Heart left ventricle (tissue), 16 donors: ENCODE results near the gene ACBD7. TPM values are rescaled to one million over a fixed set of nuclear protein-coding genes. Genes with fewer than 3 reads are reported as not detected.

ENCODE experiments used
- ATAC-seq, 4 donors: fragments of 200-7000 bp; cut with Tn5 transposase; one replicate each; pipeline ENCODE4 v1.9.1; 2020 to 2022; ENCODE audit warnings: moderate library complexity in 4 of 4, mild to moderate bottlenecking in 3 of 4, moderate number of reproducible peaks in 1 of 4
- DNase-seq, 5 donors: peaks; one replicate each; pipeline ENCODE4 v3.0.0-alpha.2; 2020
- H3K27ac ChIP-seq, 12 donors: fragments of 200-600 bp; sonication (generic) in 4 of 12; one replicate each; pipeline versions ENCODE4 v1.5.0 to v1.8.0; 2016 to 2022; ENCODE audit warnings: mild to moderate bottlenecking in 2 of 12
- H3K27me3 ChIP-seq, 9 donors: fragments of 200-600 bp; sonication (generic) in 2 of 9; one replicate each; pipeline versions ENCODE4 v1.5.1 to v1.8.0; 2016 to 2022; ENCODE audit warnings: mild to moderate bottlenecking in 3 of 9
- H3K36me3 ChIP-seq, 9 donors: fragments of 200-600 bp; sonication (generic) in 2 of 9; one replicate each; pipeline versions ENCODE4 v1.5.0 to v1.8.0; 2018 to 2022; ENCODE audit warnings: mild to moderate bottlenecking in 2 of 9
- H3K4me1 ChIP-seq, 12 donors: fragments of 200-600 bp; sonication (generic) in 4 of 12; one replicate each; pipeline versions ENCODE4 v1.5.0 to v1.8.0; 2016 to 2022; ENCODE audit warnings: mild to moderate bottlenecking in 3 of 12
- H3K4me3 ChIP-seq, 12 donors: fragments of 200-600 bp; sonication (generic) in 4 of 12; one replicate each; pipeline versions ENCODE4 v1.5.0 to v1.8.0; 2017 to 2022; ENCODE audit warnings: mild to moderate bottlenecking in 9 of 12, moderate library complexity in 4 of 12
- H3K9me3 ChIP-seq, 12 donors: fragments of 200-600 bp; sonication (generic) in 4 of 12; one replicate each; pipeline versions ENCODE4 v1.5.0 to v1.8.0; 2016 to 2022; ENCODE audit warnings: mild to moderate bottlenecking in 1 of 12
- CTCF ChIP-seq, 12 donors: fragments of 200-600 bp; sonication (generic) in 4 of 12; IDR thresholded peaks; one replicate each; pipeline versions ENCODE4 v1.5.0 to v1.8.0; 2018 to 2022; ENCODE audit warnings: antibody characterized with exemption in 12 of 12, mild to moderate bottlenecking in 5 of 12
- POLR2A ChIP-seq, 2 donors: fragments of 450-650 bp; IDR thresholded peaks; one replicate each; pipeline ENCODE4 v1.6.1; 2017; ENCODE audit warnings: antibody characterized with exemption in 2 of 2, mild to moderate bottlenecking in 2 of 2, moderate library complexity in 2 of 2
- WGBS, 4 donors: extraction: QIAGEN DNeasy Blood & Tissue Kit in 2 of 4; methylation state at CpG; one replicate each; pipeline versions ENCODE4 v1.1.5 to v1.1.7; 2013 to 2018; 5-methylcytosine and 5-hydroxymethylcytosine counted together
- intact Hi-C, 10 donors: fragments of 100-400 bp; cut with DNase I; formaldehyde crosslinking; loops; one replicate each; pipeline versions ENCODE4 v1.11.1 to v1.14.2; 2022
- polyA plus RNA-seq, 2 donors: library from polyadenylated mRNA; stranded (reverse); fragments of 200-250 nt; gene quantifications; one replicate each; pipeline ENCODE4 v1.2.3, GENCODE V29; 2013
- total RNA-seq, 9 donors: library from RNA; depleted of rRNA in 2 of 9; stranded (reverse); fragments of >200 nt in 2 of 9; fragmentation: NEBNext Ultra II Directional in 3 of 9; extraction: Animal tissue kit (Norgen Biotek cat#: 25700) in 3 of 9; gene quantifications; one replicate each; pipeline versions ENCODE4 v1.1.0 to v1.2.4, GENCODE V29; 2016 to 2023
- donor health status: ischemic (EF 13 %, LVEDD 7.1; RV severe dilation, severe dysfunction).
- donor health status: healthy with polysubstance abuse.
- donor health status: DM: no; HTN: yes; CAD: no.
- donor health status: DM: no; HTN: no; CAD: no.
- donor health status: ischemic (EF 25% LVEDD 6.9; RV normal size, moderate dysfunction).
- donor health status: ischemic (EF 25% LVEDD 5.7; RV mildly dilated, moderate dysfunction).
- donor health status: healthy.
- donor health status: DM: yes; HTN: yes; CAD: no.
- donor health status: ischemic (EF 35%, LVEDD 5.7; RV mildly dilated, moderate dysfunction).
- donor health status: nonischemic (EF 11% LVEDD 7.7; RV severe dilation, severe dysfunction).
- donor health status: DM: yes; HTN: yes; CAD: no.
- donor health status: PGD.
- donor health status: ischemic (EF 29% LVEDD 5.4; RV normal size, mild dysfunction).
- donor health status: nonischemic (EF 23%, LVEDD 6.1; RV moderate dilation, normal function).

The ACBD7 gene
- total and polyA plus RNA-seq, 11 donors = 0.08 to 1.1 TPM; not detected in 9

GRCh38 chr10:15136129-15137035 is 47.8 kb upstream of the ACBD7 start:
- intact Hi-C loops = no loop called here
- 81 to 86% (median 83%) methylated on average over 11 of the region's 11 CpGs for WGBS, 4 donors

GRCh38 chr10:15131330-15131729 is 42.8 kb upstream of the ACBD7 start:
- WGBS, 4 donors = 96 to 99% (median 98%) methylated on average over 5 of the region's 5 CpGs
- Histone ChIP-seq H3K27ac (no peak overlapping the region), H3K9me3 (no peaks in the 10 kb centered on the region), H3K36me3 (peaks cover 0 to 88% (median 70%) of the 10 kb centered on the region in 9 donors), H3K4me1 (no peaks in the 10 kb centered on the region), H3K4me3 (no peak overlapping the region), H3K27me3 (no peaks in the 10 kb centered on the region)
- ATAC-seq (no peak), DNase-seq (no peak)
- intact Hi-C loops = no loop called here
- TF ChIP-seq POLR2A (IDR thresholded peaks at IDR 0.05) (no peak), CTCF (IDR thresholded peaks at IDR 0.05) (no peak)

More at GRCh38 chr10:15136129-15137035, 47.8 kb upstream of the ACBD7 start:
- H3K27me3 ChIP-seq = no peaks in the 10 kb centered on the region
- no peak overlapping the region for H3K4me3 ChIP-seq
- no peak overlapping the region for H3K27ac ChIP-seq
- H3K9me3 ChIP-seq = no peaks in the 10 kb centered on the region
- peaks cover 0 to 3% (median 0%) of the 10 kb centered on the region in 12 donors for H3K4me1 ChIP-seq
- TF ChIP-seq CTCF (IDR thresholded peaks at IDR 0.05) (no peak), POLR2A (IDR thresholded peaks at IDR 0.05) (no peak)
- peaks cover 0 to 81% (median 53%) of the 10 kb centered on the region in 9 donors for H3K36me3 ChIP-seq
- ATAC-seq (no peak), DNase-seq (no peak)

DNA sequence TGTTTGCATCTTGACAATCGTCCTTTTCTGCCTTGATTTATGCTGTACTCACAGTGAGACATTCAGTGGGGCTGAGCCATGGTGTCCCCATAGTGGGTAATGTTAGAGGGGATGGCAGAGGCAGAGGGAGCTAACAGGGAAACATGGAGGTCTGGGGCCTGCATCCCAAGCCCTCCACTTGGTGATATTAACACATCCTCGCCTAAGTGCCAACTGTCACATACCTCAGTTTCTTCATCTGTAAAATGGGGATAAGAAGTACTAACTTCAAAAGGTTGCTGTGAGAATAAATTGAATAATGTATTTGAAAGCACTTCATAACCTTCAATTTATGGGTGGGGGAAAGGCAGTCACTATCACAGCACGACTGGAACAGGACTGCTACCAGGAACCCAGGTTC is 36.3 kb upstream of the ACBD7 start:
- Histone ChIP-seq H3K36me3 (peaks cover 0 to 96% (median 68%) of the 10 kb centered on the region in 9 donors), H3K27ac (no peak overlapping the region), H3K4me3 (no peak overlapping the region), H3K27me3 (no peaks in the 10 kb centered on the region), H3K9me3 (no peaks in the 10 kb centered on the region), H3K4me1 (peaks cover 0 to 2% (median 0%) of the 10 kb centered on the region in 12 donors)
- ATAC-seq (no peak), DNase-seq (no peak)
- TF ChIP-seq POLR2A (IDR thresholded peaks at IDR 0.05) (no peak), CTCF (IDR thresholded peaks at IDR 0.05) (no peak)
- 89 to 92% (median 91%) methylated on average over 3 of the region's 3 CpGs for WGBS, 4 donors
- intact Hi-C loops = no loop called here

GRCh38 chr10:15124190-15124589 is 35.6 kb upstream of the ACBD7 start:
- Histone ChIP-seq H3K4me1 (peaks cover 0 to 2% (median 0%) of the 10 kb centered on the region in 12 donors), H3K36me3 (peaks cover 0 to 96% (median 68%) of the 10 kb centered on the region in 9 donors), H3K27ac (no peak overlapping the region), H3K27me3 (no peaks in the 10 kb centered on the region), H3K4me3 (no peak overlapping the region), H3K9me3 (no peaks in the 10 kb centered on the region)
- 96% methylated on average over 9 of the region's 9 CpGs for WGBS, 4 donors
- TF ChIP-seq CTCF (IDR thresholded peaks at IDR 0.05) (no peak), POLR2A (IDR thresholded peaks at IDR 0.05) (no peak)
- intact Hi-C loops = no loop called here
- no peak for ATAC-seq
- DNase-seq = no peak
